HUES48 (cell line): ENCODE data around the gene BCKDHB.
"Not testable (repeated sequence)": the region's sequence is repeated elsewhere in the genome, so short reads cannot be mapped to it uniquely, and the experiment has no call there.

Experiments
- H3K27ac ChIP-seq: one replicate; pipeline ENCODE4 v1.7.0; 2013; ENCODE audit warnings: low read depth, low read length, inconsistent platforms
- H3K27me3 ChIP-seq: 2 replicates; pipeline ENCODE4 v1.6.1; 2013; ENCODE audit warnings: mild to moderate bottlenecking, low read length; ENCODE audit not compliant: control insufficient read depth, insufficient read depth
- H3K36me3 ChIP-seq: 2 replicates; pipeline ENCODE4 v1.6.1; 2013; ENCODE audit warnings: low read length; ENCODE audit not compliant: control insufficient read depth, insufficient read depth
- H3K4me1 ChIP-seq: 2 replicates; pipeline ENCODE4 v1.6.1; 2013; ENCODE audit warnings: mild to moderate bottlenecking, low read length; ENCODE audit not compliant: control insufficient read depth, insufficient read depth
- H3K4me3 ChIP-seq: 2 replicates; pipeline ENCODE4 v1.5.1; 2013; ENCODE audit warnings: mild to moderate bottlenecking, low read depth, low read length
- H3K9ac ChIP-seq: 2 replicates; pipeline ENCODE4 v1.6.1; 2013; ENCODE audit warnings: mild to moderate bottlenecking, low read depth, low read length, moderate library complexity
- H3K9me3 ChIP-seq: 2 replicates; pipeline ENCODE4 v1.6.1; 2013; ENCODE audit warnings: low read length; ENCODE audit not compliant: control insufficient read depth, insufficient read depth

Gene BCKDHB

GRCh38 chr6:80226699-80227098 is 120.2 kb downstream of the BCKDHB start:
- H3K27ac ChIP-seq: no peak overlapping the region
- H3K9me3 ChIP-seq: no peaks in the 10 kb centered on the region
- H3K27me3 ChIP-seq: no peaks in the 10 kb centered on the region
- no peak overlapping the region for H3K4me3 ChIP-seq
- H3K4me1 ChIP-seq: peaks cover 12% of the 10 kb centered on the region
- no peak overlapping the region for H3K9ac ChIP-seq
- no peaks in the 10 kb centered on the region for H3K36me3 ChIP-seq

DNA sequence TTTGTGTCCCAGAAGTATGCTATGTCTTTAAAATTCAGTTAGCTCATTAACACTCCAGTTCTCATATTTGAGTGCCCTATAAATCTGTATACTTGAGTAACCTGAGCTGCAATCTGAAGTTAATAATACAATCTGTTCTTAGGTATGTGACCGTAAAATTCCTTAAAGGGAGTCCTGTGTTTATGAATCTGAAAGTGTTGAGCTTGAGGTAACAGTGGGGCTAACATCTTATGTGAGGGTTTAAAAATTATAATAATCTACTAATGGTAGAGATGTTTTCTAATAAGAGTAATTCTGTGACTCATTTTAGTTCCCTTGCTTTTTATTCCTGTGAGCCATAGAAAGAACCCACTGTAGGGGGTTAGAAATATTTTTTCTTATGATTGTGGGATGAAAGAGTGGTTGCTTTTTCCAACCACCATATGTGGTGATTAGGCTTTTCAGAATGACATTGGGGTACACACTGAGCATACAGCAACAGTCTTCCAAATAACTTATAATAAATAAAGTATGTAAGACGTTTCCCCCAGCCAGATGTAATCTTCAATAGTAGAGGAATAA is 121.2 kb downstream of the BCKDHB start:
- Histone ChIP-seq H3K9me3 (no peaks in the 10 kb centered on the region), H3K27me3 (no peaks in the 10 kb centered on the region), H3K4me3 (no peak overlapping the region), H3K9ac (no peak overlapping the region), H3K27ac (no peak overlapping the region), H3K36me3 (no peaks in the 10 kb centered on the region), H3K4me1 (peaks cover 12% of the 10 kb centered on the region)

DNA sequence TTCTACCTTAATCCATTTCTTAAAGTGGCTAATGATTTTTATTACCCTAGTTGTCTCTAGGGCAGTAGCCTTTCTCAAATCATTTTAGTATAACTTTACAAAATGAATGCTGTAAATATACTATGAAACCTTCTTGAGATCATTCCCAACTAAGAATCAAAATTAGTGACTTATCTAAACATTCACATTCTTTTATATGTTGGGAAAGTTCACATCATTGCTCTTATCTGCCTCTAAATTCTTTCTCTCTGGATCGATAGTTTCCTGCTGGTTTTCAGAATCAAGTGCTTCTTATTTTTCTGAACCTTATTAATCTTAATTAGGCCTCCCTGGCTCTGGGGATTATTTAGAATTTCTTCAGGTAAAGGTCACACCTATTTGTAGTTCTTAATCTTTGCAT is 126.8 kb downstream of the BCKDHB start:
- no peaks in the 10 kb centered on the region for H3K4me1 ChIP-seq
- no peaks in the 10 kb centered on the region for H3K9me3 ChIP-seq
- no peak overlapping the region for H3K9ac ChIP-seq
- no peaks in the 10 kb centered on the region for H3K27me3 ChIP-seq
- no peaks in the 10 kb centered on the region for H3K36me3 ChIP-seq
- no peak overlapping the region for H3K27ac ChIP-seq
- no peak overlapping the region for H3K4me3 ChIP-seq

GRCh38 chr6:80233958-80234357 is 127.5 kb downstream of the BCKDHB start:
- no peak overlapping the region for H3K4me3 ChIP-seq
- H3K27ac ChIP-seq: no peak overlapping the region
- no peak overlapping the region for H3K9ac ChIP-seq
- no peaks in the 10 kb centered on the region for H3K4me1 ChIP-seq
- H3K27me3 ChIP-seq: no peaks in the 10 kb centered on the region
- H3K9me3 ChIP-seq: no peaks in the 10 kb centered on the region
- H3K36me3 ChIP-seq: no peaks in the 10 kb centered on the region

DNA sequence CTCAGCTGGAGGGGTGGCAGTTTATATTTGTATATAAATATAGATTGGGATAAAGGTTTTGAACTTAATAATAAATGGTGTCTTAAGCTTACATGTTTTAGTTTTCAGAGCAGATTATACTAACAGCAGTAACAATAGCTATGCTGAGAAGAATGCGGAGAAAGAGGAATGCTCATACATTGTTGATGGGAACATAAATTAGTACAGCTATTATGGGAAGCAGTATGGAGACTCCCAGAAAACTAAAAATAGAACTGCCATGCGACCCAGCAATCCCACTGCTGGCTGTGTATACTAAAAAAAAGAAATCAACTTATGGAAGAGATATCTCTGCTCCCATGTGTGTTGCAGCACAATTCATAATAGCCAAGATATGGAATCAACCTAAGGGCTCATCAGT is 127.9 kb downstream of the BCKDHB start:
- no peaks in the 10 kb centered on the region for H3K9me3 ChIP-seq
- no peak overlapping the region for H3K27ac ChIP-seq
- H3K36me3 ChIP-seq: no peaks in the 10 kb centered on the region
- no peak overlapping the region for H3K4me3 ChIP-seq
- H3K9ac ChIP-seq: no peak overlapping the region
- no peaks in the 10 kb centered on the region for H3K4me1 ChIP-seq
- H3K27me3 ChIP-seq: no peaks in the 10 kb centered on the region

DNA sequence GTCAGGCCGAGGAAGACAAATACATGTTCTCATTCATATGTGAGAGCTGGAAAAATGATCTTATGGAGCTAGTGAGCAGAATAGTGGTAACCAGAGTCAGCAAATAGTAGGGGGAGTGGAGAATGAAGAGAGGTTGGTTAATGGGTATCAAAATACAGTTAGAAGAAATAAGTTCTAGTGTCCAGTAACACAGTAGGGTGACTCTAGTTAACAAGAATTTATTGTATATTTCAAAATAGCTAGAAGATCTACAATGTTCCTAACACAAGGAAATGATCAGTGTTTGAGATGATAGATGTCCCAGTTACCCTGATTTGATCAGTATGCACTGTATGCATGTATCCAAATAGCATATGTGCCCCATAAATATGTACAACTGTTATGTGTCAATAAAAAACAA is 128.4 kb downstream of the BCKDHB start:
- H3K9me3 ChIP-seq: no peaks in the 10 kb centered on the region
- no peak overlapping the region for H3K9ac ChIP-seq
- no peaks in the 10 kb centered on the region for H3K36me3 ChIP-seq
- H3K4me1 ChIP-seq: no peaks in the 10 kb centered on the region
- H3K27ac ChIP-seq: no peak overlapping the region
- H3K27me3 ChIP-seq: no peaks in the 10 kb centered on the region
- H3K4me3 ChIP-seq: no peak overlapping the region

DNA sequence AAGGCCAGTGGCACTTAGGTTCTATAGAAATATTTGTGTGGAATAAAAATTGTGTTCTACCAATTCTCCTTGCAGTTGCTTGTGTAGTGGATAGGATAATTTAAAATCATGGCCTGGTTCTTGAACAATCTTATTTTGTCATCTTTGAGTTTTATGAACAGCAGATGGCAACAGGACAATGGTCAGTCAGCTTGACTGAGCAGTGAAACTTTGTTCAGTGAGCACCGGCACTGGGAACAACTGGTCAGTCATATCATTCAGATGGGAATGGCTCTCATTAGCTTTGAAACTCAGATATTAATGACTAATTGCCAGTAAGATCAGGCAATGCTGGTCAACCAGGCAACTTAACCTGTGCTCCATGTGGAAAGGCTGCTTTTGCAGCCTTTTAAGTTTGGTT is 129.2 kb downstream of the BCKDHB start:
- H3K27me3 ChIP-seq: no peaks in the 10 kb centered on the region
- H3K9ac ChIP-seq: no peak overlapping the region
- no peaks in the 10 kb centered on the region for H3K9me3 ChIP-seq
- no peaks in the 10 kb centered on the region for H3K36me3 ChIP-seq
- H3K4me3 ChIP-seq: no peak overlapping the region
- no peak overlapping the region for H3K27ac ChIP-seq
- no peaks in the 10 kb centered on the region for H3K4me1 ChIP-seq

- H3K27me3 ChIP-seq, H3K36me3 ChIP-seq, H3K27ac ChIP-seq, H3K9ac ChIP-seq, H3K9me3 ChIP-seq, H3K4me3 ChIP-seq, H3K4me1 ChIP-seq: not testable (repeated sequence)
Observed at GRCh38 chr6:80238754-80239153, 132.3 kb downstream of the BCKDHB start.

DNA sequence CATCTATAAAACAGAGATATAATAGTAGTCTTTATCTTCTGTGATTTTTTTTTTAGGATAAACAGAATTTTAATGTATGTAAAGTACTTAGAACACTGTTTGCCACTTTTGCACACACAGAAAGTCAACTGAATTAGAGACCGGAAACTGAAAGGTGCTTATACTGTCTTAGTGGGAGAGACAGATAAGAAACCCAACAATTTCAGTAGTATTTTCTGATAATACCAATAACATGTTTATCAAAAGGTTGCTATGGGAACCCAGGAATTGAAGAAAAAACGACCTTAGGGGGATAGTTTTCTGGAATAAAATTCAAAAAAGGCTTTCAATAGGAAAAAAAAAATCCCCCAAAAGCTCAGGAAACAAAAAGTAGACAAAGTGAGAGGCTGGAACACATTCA is 138.6 kb downstream of the BCKDHB start:
- Histone ChIP-seq H3K27me3 (no peaks in the 10 kb centered on the region), H3K27ac (no peak overlapping the region), H3K9ac (no peak overlapping the region), H3K9me3 (no peaks in the 10 kb centered on the region), H3K4me3 (no peak overlapping the region), H3K36me3 (no peaks in the 10 kb centered on the region), H3K4me1 (no peaks in the 10 kb centered on the region)

DNA sequence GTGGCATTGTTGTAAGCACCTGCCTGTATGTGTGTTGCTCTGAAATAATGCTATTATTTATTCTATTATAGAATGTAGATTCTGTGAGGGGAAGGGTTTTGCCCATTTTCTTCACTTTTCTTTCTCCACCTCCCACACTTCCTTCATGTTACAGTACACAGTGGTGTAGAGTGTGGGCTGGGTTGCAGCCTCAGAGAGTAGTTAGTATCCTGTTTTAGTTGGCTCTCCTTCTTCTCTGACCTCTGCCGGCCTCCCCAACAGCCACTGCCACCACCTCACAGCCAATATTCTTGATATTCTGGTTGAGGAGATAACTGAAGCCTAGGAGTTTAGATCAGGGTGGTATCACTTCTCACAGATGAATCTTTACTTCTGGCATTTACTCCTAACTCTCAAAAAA is 143.4 kb downstream of the BCKDHB start:
- no peaks in the 10 kb centered on the region for H3K4me1 ChIP-seq
- H3K9ac ChIP-seq: no peak overlapping the region
- no peaks in the 10 kb centered on the region for H3K27me3 ChIP-seq
- no peaks in the 10 kb centered on the region for H3K9me3 ChIP-seq
- no peak overlapping the region for H3K27ac ChIP-seq
- no peaks in the 10 kb centered on the region for H3K36me3 ChIP-seq
- no peak overlapping the region for H3K4me3 ChIP-seq

DNA sequence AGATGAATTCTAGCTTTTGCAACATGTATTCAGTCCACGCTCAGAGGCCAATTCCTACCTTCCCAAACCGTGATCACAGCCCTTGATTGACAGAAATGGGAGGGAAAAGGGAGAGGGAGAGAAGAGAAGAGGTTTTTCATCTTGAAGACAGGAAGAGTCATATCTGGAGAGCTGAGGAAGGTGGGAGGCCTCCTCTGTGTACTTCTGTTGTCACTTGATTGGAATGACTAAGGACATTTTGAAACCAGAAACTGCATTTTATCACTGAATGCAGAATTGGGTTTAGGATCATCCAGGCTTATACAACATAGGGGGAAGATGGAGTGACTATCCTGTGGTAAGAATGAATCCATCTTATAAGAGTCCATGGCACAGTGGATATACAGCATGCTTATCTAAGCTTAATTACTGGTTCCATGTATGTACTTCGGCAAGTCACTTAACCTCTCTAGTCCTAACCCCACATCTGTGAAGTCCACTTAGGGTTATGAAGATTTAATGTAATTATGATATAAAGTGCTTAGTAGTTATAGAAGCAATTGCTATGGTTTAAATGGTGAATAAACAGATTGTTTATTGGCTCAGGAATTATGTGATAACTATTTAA is 144.0 kb downstream of the BCKDHB start:
- Histone ChIP-seq H3K9ac (no peak overlapping the region), H3K4me1 (no peaks in the 10 kb centered on the region), H3K36me3 (no peaks in the 10 kb centered on the region), H3K9me3 (no peaks in the 10 kb centered on the region), H3K4me3 (no peak overlapping the region), H3K27me3 (no peaks in the 10 kb centered on the region), H3K27ac (no peak overlapping the region)
